Amygdala (tissue), 56 donors: ENCODE measurements around the gene SNX33.
A peak's percentile ranks its signal among the peaks of the same experiment; 100 is the strongest.
"Not testable (repeated sequence)": the region's sequence is repeated elsewhere in the genome, so short reads cannot be mapped to it uniquely, and the experiment has no call there.

Experiments
- DNase-seq, 56 donors: peaks; one replicate each; lab custom pipeline; 2025; lab: John Stamatoyannopoulos, UW

SNX33 gene

DNA sequence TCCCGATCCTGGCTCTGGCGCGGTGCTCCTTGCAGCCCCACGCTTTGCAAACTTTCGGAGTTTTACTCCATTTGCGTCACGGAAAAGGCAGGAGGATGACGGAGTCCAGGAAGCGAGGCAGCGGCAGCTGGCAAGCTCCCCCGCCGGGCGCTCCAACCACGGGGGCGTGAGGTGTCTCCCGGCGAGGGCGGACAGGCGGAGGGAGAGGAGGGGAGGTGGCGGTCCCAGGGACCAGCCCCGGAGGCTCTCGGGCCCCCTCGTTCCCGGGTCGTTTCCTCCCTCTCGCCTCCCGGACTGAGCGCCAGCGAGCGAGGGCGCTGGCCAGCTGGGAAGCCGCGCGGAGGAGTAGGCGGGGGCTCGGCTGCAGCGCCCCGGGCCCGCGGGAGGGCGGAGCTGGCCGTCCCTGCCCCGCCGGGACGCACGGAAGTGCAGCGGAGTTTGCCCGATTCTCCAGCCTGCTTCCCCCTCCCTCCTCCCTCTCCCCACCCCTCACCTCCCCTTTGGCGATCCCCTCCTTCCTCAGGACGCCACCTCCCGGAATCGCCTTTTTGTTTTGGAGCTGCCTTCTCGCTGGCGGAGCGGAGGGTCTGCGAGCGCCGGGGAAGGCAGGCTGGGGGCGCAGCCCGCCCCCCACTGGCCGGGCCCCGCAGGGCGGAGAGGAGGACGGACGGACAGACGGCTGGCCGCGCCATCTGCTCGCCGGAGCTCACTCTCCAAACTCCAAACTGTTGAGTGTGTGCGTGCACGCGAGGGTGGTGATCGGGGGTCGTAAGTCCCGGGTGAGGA is at the start of gene SNX33:
Gene SNX33, plus strand, starts transcription at position 543 of the 786 bp plus-strand sequence. CDS start 1,191 bp downstream, outside the sequence.
- DNase-seq, result peak in 40 of 56 donors; percentile 32 to 81 (median 55)

GRCh38 chr15:75598361-75598760 is 49.4 kb upstream of the SNX33 start:
- no peak for DNase-seq

GRCh38 chr15:75599401-75599800 is 48.3 kb upstream of the SNX33 start:
- no peak for DNase-seq

DNA sequence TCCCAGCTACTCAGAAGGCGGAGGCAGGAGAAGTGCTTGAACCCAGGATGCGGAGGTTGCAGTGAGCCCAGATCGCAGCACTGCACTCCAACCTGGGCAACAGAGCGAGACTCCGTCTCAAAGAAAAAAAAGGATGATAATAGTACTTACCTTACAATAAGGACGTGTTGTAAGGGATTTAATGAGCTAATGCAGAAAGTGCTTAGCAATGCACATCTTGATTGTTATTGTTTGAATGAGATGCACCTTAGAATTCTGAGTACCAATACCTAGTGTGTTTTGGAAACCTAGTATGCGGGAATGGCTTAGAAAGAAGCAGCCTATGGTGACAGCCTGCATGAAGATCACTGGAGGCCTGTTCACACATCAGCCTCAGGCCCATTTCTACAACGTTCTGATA is 41.7 kb upstream of the SNX33 start:
- DNase-seq, result no peak

DNA sequence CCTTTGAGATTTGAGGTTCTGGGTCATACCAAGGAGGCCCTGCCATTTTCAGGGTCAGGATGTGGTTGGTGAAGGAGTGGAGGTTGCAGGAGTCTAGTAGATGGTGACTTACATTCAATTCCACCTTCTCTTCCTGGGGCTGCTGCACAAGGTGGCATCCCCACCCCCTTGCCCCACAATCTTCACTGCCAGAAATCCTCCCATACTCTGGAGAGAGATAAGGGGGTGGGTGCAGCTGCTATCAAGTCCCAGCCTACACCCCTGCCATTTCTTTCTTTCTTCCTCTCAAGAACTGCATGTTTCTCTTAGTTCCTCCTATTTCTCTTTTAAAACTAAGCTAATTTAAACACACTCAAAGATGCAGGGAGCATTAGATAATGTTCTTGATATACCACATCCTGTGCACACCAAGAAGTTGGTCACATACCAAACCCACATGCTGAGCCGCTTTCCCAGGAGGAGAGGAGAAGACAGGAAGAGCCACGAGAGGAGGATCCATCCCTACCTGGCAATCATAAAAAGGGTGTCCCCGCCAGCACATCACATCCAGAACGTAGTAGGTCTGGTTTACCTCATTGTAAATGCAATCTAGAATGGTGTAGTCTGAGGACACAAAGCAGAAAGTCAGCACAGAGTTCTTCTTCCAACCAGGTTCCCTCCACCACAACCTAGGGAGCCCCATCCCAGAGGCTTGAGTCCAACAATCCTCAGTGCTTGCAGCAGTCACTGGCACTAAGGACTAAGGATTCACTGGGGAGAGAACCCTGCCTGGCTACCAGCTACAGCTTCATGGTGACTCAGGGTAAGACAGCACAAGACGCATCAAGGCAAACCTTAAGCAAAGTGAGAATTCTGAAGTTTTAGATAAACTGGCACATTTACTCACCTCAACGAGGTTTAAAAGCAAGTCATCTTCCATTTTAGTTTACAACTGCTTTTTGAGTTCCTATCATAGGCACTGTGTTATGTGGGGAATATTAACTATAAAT is 40.7 kb upstream of the SNX33 start:
- DNase-seq, result no peak

GRCh38 chr15:75616766-75617165 is 30.9 kb upstream of the SNX33 start:
- DNase-seq, result no peak

DNA sequence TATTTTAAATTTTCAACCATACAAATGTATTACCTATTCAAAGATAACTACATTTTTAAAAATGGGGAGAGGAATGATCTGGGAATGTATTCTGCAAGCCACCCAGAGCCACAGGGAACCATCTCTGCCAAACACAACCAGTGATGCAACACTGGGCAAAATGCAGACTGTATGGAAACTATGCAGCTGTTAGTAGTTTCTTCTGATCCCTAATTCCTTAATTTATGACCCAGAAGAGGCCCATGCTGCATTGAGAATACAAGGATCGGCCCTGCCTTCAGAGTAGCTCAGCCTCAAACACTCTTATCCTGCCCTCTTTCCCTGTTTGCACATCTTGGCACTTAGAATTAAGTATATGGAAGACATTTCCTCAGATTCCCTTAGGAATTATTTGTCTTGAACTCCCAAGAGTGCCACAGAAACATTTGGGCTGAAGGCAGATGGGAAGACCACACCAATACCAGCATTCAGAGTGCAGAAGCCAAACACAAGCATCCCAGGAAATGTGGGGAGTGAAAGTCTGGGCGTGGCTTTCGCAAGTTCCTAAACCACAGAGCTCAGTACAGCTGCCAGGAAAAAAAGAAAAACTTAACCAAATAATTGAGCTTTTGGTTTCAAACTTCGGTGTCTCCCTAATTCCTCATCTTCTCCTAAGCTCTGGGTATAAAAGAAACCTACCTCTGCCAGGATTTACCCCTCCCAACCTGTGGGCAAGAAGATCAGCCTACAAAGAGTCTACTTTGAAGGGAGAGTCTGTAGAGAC is 27.5 kb upstream of the SNX33 start:
- peak in 1 of 56 donors; percentile 5 for DNase-seq

- DNase-seq, result peak in 17 of 56 donors; percentile 5 to 58 (median 18)
Measured at GRCh38 chr15:75620841-75621391, 26.8 kb upstream of the SNX33 start.

GRCh38 chr15:75622505-75622904 is 25.2 kb upstream of the SNX33 start:
- no peak for DNase-seq

GRCh38 chr15:75625542-75626347 is 22.0 kb upstream of the SNX33 start, which contains the start of gene SNUPN:
TSS of gene SNUPN (minus strand) at chr15:75625725. CDS start at chr15:75621051, 4,674 bp downstream.
- peak in 55 of 56 donors; percentile 64 to 95 (median 85) for DNase-seq

DNA sequence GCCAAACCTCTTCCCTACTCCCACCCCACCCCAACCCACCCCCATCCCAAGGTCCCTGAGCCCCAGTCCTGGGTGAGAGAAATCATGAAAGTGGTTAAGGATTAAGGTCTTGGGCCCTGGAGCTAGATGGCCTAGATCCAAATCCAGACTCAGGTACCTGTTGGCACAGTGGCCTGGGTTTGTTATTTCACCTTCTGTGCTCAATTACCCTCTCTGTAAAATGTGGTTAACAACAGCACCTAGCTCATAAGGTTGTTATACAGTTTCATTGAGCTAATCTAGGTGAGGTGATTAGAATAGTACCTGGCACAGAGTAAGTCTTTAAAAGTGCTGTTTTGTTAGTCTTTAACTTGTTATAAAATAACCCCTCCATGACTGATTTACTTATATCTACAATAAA is 15.8 kb upstream of the SNX33 start:
- no peak for DNase-seq

DNA sequence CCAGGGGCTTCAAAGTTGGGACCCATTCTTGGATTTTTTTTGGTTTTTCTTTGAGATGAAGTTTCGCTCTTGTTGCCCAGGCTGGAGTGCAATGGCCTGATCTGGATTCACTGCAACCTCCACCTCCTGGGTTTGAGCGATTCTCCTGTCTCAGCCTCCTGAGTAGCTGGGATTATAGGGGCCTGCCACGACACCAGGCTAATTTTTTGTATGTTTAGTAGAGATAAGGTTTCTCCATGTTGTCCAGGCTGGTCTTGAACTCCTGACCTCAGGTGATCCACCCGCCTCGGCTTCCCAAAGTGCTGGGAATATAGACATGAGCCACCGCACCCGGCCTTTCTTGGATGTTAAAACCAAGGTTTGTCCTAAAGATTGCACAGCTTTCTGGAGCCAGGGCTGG is 13.8 kb upstream of the SNX33 start:
- not testable (repeated sequence) for DNase-seq

DNA sequence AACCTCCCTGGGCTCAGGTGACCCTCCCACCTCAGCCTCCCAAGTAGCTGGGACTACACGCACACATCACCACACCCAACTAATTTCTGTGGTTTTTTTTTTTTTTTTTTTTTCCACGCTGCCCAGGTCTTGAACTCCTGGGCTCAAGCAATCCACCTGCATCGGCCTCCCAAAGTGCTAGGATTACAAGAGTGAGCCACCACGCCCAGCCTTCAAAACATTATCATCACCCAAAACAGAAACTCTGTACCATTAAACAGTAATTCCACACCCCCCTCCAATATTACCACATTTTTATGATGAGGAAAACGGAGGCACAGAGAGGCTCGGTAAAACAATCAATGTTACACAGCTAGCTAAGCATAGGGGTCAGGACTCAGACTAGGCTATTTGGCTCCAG is 11.7 kb upstream of the SNX33 start:
- DNase-seq, result no peak

DNA sequence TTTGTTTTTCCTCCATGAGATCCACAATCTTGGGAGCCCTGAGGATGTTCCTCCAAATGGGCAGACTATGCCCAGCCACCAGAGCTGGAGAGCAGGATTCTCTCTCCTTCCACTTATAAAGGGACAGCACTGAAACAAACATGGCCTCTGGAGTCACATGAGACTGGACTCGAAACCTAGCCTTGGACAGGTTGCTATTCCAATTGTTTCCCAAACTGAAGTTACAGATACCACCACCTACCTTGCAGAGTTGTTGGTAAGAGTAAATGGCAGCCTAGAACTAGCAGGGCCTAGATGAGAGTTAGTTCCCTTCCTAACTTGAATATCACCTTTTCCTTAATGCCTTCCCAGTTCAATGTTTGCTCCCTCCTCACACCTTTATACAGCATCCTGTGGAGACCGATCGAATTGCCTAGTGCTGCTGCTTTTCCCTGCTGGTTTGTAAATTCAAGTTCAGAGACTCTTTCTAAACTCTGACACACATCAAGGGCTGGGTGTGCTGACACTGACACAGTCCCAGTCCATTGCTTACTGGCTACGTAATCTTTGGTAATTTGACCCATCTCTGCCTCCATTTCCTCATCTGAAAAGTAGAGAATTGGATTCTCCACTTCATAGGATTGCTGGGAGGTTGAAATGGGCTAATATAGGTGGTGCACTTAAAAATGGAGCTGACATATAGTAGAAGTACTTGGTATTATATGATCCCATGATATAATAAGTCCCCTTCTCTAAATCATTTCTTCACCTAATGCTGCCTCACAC is 10.3 kb upstream of the SNX33 start:
- no peak for DNase-seq

DNA sequence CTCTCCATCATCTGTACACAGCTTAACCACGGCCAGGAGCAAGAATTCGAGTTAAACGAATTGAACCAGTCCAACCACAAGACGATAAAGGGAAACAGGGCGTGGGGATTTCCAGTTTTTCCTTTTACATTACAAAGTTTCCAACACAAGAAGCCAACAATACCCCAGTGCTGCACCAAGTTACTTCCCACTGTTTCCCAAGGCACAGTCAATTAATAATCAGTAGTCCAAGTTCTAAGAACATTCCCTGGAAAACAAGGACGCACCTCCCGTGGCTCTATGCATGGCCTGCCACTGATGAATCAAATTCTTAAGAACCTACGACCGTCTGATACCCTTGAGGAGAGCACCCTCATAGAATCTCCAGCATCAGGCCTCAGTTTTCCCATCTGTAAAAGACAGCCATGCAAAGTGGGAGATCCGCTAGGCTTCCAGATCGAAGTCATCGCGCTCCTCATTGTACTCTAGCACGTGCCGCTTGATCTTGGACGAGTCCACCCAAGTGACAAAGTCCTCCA is 8.5 kb upstream of the SNX33 start:
- DNase-seq, result no peak

DNA sequence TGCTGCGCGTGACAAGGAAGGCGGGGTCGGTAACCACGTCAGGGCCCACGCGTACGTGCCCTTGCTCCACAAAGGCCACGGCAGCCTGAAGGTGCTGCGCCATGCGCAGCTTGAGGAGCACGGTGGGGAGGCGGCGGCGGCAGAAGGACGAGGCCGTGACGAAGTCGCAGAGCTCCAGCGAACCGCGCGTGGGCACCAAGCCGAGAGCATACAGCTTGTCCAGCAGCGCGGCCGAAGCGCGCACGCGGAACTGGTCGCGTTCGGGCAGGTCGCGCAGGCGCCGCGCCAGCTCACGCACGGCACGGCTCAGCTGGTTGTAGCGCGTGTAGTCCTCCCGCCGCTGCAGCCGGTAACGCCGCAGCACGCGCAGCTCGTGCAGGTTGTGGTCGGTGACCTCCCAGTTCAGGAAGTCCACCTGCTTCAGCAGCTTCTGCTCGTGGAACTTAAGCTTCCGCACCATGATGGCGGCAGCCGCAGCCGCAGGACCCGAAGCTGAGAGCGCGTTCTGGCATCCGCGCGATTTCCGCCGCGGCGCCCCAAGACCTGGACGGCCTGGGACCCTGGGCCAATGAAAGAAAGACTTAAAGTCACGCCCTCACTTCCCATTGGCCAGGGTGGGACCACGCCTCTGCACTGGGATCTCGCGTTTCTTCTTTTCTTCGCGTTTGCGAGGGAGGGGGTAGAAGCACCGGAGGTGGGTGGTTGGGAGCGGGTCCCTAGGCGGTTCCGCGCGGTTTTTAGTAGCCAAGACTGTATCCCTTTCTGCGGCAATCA is 7.8 kb upstream of the SNX33 start, which contains the start of gene IMP3:
Gene IMP3, minus strand, starts transcription at position 516 of the 774 bp plus-strand sequence. Its CDS starts 56 bp downstream, at position 460.
- DNase-seq, result peak; percentile 63 to 98 (median 93)

GRCh38 chr15:75640483-75641178 is 7.1 kb upstream of the SNX33 start:
- peak in 5 of 56 donors; percentile 51 to 68 (median 62) for DNase-seq
